OCI-LY1 (cell line): ENCODE results near the gene SLC35D2.

Source experiments
- H2AFZ ChIP-seq: fragments of 200-600 bp; sonication (generic), shearing (Covaris generic); 2 replicates; pipeline ENCODE4 v1.6.0; 2014; ENCODE audit warnings: antibody characterized with exemption, mild to moderate bottlenecking, low read length
- H3F3A ChIP-seq: fragments of 200-600 bp; sonication (generic), shearing (Covaris generic); 2 replicates; pipeline ENCODE4 v1.6.0; 2014; ENCODE audit warnings: mild to moderate bottlenecking, antibody characterized with exemption, low read length, moderate library complexity; ENCODE audit not compliant: insufficient read depth
- H3K27ac ChIP-seq: fragments of 200-600 bp; sonication (generic); 2 replicates; pipeline ENCODE4 v1.5.1; 2014; ENCODE audit warnings: low read length, mixed run types, mild to moderate bottlenecking, low read depth; ENCODE audit not compliant: poor library complexity, severe bottlenecking
- H3K27me3 ChIP-seq: fragments of 200-600 bp; sonication (generic); 2 replicates; pipeline ENCODE4 v1.6.0; 2014; ENCODE audit warnings: antibody characterized with exemption, mild to moderate bottlenecking, low read length, moderate library complexity; ENCODE audit not compliant: insufficient read depth
- H3K36me3 ChIP-seq: fragments of 200-600 bp; sonication (generic); 2 replicates; pipeline ENCODE4 v1.6.1; 2014; ENCODE audit warnings: mild to moderate bottlenecking, antibody characterized with exemption, low read length, moderate library complexity, mixed read lengths; ENCODE audit not compliant: insufficient read depth
- H3K4me1 ChIP-seq: fragments of 200-600 bp; sonication (generic); 2 replicates; pipeline ENCODE4 v1.5.1; 2014; ENCODE audit warnings: mild to moderate bottlenecking, low read length, moderate library complexity; ENCODE audit not compliant: insufficient read depth, severe bottlenecking
- H3K4me2 ChIP-seq: fragments of 200-600 bp; sonication (generic), shearing (Covaris generic); 2 replicates; pipeline ENCODE4 v1.6.1; 2014; ENCODE audit warnings: low read length
- H3K4me3 ChIP-seq: fragments of 200-600 bp; sonication (generic); 2 replicates; pipeline ENCODE4 v1.5.1; 2014; ENCODE audit warnings: low read length, low read depth, mild to moderate bottlenecking, mixed read lengths; ENCODE audit not compliant: poor library complexity, severe bottlenecking
- H3K79me2 ChIP-seq: fragments of 200-600 bp; shearing (Covaris generic); 2 replicates; pipeline ENCODE4 v1.6.1; 2016; ENCODE audit warnings: mixed run types, low read length, mixed read lengths; ENCODE audit not compliant: insufficient read depth
- H3K9ac ChIP-seq: fragments of 200-600 bp; sonication (generic), shearing (Covaris generic); 2 replicates; pipeline ENCODE4 v1.6.1; 2014; ENCODE audit warnings: mild to moderate bottlenecking, low read length, mixed read lengths
- H3K9me2 ChIP-seq: fragments of 200-600 bp; sonication (generic), shearing (Covaris generic); 2 replicates; pipeline ENCODE4 v1.6.1; 2014; ENCODE audit warnings: low read depth, mild to moderate bottlenecking, low read length, mixed read lengths
- H3K9me3 ChIP-seq: fragments of 200-600 bp; shearing (Covaris generic); 2 replicates; pipeline ENCODE4 v1.6.1; 2014; ENCODE audit warnings: low read length, mixed read lengths
- H4K20me1 ChIP-seq: fragments of 200-600 bp; sonication (generic), shearing (Covaris generic); 2 replicates; pipeline ENCODE4 v1.6.0; 2016; ENCODE audit warnings: mild to moderate bottlenecking, low read length; ENCODE audit not compliant: insufficient read depth
- EZH2 ChIP-seq: fragments of 200-600 bp; sonication (generic), shearing (Covaris generic); IDR thresholded peaks from 2 replicates; pipeline ENCODE4 v1.8.0; 2017; ENCODE audit warnings: borderline replicate concordance, mixed run types, mild to moderate bottlenecking, antibody characterized with exemption, low read length, moderate library complexity, mixed read lengths
- TF ChIP-seq, protein P1 (sequence below): fragments of 200-600 bp; sonication (generic), shearing (Covaris generic); IDR thresholded peaks from 2 replicates; pipeline ENCODE4 v1.5.1; 2017; ENCODE audit warnings: mild to moderate bottlenecking, antibody characterized with exemption, low read length, moderate library complexity, mixed read lengths

Gene SLC35D2

DNA sequence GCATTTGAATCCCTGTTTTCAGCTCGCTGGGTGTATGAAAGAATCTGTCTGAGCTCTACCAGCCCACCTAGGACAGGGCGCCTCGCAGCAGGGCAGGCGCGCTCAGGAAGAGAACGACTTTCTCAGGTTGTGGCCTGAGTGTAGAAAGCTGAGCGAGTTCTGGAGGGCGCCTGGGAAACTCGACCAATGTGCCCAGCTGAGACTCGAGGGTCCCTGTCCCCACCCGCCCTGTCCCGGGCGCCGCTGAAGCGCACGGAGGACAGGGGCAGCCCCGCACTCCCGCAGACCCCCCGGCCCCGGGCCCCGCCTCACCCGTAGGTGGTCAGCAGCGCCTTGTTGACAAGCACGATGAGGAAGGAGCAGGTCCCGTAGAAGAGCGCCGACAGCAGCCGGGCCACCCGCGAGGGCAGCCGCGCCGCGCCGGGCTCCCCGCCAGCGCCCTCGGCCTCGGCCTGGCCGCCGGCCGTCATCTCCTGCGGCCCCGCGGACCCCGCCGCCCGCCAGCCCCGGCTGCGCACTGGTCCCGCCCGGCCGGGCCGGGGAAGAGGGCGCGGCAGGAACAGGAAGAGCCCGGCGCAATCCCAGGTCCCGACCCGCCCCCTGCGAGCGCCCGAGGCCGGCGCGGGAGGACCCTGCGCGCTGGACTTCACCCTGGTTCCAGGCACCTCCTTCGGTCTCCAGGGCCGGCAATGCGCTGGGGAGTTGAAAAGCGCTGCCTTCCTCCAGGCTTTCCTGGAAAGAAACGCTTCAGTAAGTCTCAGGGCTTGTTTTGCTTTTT is at the start of gene SLC35D2:
TSS of gene SLC35D2 (minus strand) at position 547 of the 778 bp plus-strand sequence. CDS start at position 470, 77 bp downstream.
- no peaks in the 10 kb centered on the region for H3K9me3 ChIP-seq
- H2AFZ ChIP-seq, result no peak within 1 kb of the TSS
- H3K36me3 ChIP-seq, result peaks cover 39% of the 10 kb centered on the region
- no peaks in the 10 kb centered on the region for H3K9me2 ChIP-seq
- no peaks in the 10 kb centered on the region for H4K20me1 ChIP-seq
- no peaks in the 10 kb centered on the region for H3K4me1 ChIP-seq
- H3F3A ChIP-seq, result peaks cover 14% of the 10 kb centered on the region
- H3K9ac ChIP-seq, result no peak within 1 kb of the TSS
- H3K4me3 ChIP-seq, result no peak within 1 kb of the TSS
- no peak within 1 kb of the TSS for H3K27ac ChIP-seq
- H3K27me3 ChIP-seq, result no peaks in the 10 kb centered on the region
- TF ChIP-seq, protein P1, sequence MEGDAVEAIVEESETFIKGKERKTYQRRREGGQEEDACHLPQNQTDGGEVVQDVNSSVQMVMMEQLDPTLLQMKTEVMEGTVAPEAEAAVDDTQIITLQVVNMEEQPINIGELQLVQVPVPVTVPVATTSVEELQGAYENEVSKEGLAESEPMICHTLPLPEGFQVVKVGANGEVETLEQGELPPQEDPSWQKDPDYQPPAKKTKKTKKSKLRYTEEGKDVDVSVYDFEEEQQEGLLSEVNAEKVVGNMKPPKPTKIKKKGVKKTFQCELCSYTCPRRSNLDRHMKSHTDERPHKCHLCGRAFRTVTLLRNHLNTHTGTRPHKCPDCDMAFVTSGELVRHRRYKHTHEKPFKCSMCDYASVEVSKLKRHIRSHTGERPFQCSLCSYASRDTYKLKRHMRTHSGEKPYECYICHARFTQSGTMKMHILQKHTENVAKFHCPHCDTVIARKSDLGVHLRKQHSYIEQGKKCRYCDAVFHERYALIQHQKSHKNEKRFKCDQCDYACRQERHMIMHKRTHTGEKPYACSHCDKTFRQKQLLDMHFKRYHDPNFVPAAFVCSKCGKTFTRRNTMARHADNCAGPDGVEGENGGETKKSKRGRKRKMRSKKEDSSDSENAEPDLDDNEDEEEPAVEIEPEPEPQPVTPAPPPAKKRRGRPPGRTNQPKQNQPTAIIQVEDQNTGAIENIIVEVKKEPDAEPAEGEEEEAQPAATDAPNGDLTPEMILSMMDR, result no peak
- no peak for TF ChIP-seq EZH2
- H3K4me2 ChIP-seq, result no peak within 1 kb of the TSS
- H3K79me2 ChIP-seq, result no peaks in the 10 kb centered on the region; the same call in 1 of the 2 replicates

DNA sequence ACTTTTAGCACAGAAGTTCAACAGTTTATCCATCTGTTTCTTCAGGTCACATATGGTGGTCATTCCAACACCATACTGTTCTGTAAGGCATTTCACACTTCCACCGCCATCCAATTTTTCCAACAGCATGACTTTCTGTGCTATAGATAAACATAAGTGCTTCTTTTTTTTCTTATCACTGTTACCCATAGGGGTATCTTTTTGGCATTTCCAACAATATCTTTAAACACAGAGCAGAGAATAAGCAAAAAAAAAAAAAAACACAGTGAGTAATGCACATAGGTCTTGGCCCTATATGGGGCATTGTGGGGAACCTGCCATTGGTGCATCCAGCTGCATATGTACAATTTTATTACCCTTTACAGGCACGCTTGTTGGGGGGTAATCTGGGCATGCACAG is 46.9 kb upstream of the SLC35D2 start:
- Histone ChIP-seq H3K79me2 (no peaks in the 10 kb centered on the region), H3K9me2 (no peaks in the 10 kb centered on the region), H3K4me2 (no peak overlapping the region), H3K27me3 (no peaks in the 10 kb centered on the region), H4K20me1 (no peaks in the 10 kb centered on the region), H3K9ac (no peak overlapping the region), H3F3A (no peaks in the 10 kb centered on the region), H3K4me3 (no peak overlapping the region), H3K27ac (no peak overlapping the region), H3K9me3 (no peaks in the 10 kb centered on the region), H2AFZ (no peak overlapping the region), H3K36me3 (no peaks in the 10 kb centered on the region), H3K4me1 (no peaks in the 10 kb centered on the region)
- TF ChIP-seq, protein P1, result no peak
- no peak for TF ChIP-seq EZH2

GRCh38 chr9:96429732-96430131 is 46.2 kb upstream of the SLC35D2 start:
- no peaks in the 10 kb centered on the region for H3F3A ChIP-seq
- no peaks in the 10 kb centered on the region for H3K4me1 ChIP-seq
- no peaks in the 10 kb centered on the region for H3K79me2 ChIP-seq
- H3K9ac ChIP-seq, result no peak overlapping the region
- no peak overlapping the region for H3K27ac ChIP-seq
- H3K9me3 ChIP-seq, result no peaks in the 10 kb centered on the region
- no peaks in the 10 kb centered on the region for H4K20me1 ChIP-seq
- TF ChIP-seq, protein P1, result no peak
- no peak for TF ChIP-seq EZH2
- no peaks in the 10 kb centered on the region for H3K9me2 ChIP-seq
- no peak overlapping the region for H3K4me2 ChIP-seq
- H3K36me3 ChIP-seq, result no peaks in the 10 kb centered on the region
- no peaks in the 10 kb centered on the region for H3K27me3 ChIP-seq
- H2AFZ ChIP-seq, result no peak overlapping the region
- no peak overlapping the region for H3K4me3 ChIP-seq
